GM12878 (cell line): ENCODE data around the gene ACAP2. TPM values are rescaled to one million over a fixed set of nuclear protein-coding genes. Genes with fewer than 3 reads are reported as not detected.
A peak's percentile ranks its signal among the peaks of the same experiment; 100 is the strongest.

Source experiments
- ATAC-seq: fragments of 200-7000 bp; cut with Tn5 transposase; 3 replicates; pipeline ENCODE4 v1.9.1; 2020; ENCODE audit warnings: mild to moderate bottlenecking, moderate library complexity
- BruUV-seq: library from RNA; stranded (reverse); fragments of 400-500 nt; replicated peaks from 2 replicates; lab custom pipeline; 2021; lab: Mats Ljungman, UMichigan
- CTCF ChIA-PET: fragments of 300-600 bp; sonication (Branson Sonifier 250); formaldehyde crosslinking; extraction: SDS; loops from one replicate; lab custom pipeline; 2021; ENCODE audit warnings: inconsistent platforms; lab: Yijun Ruan, JAX
- POLR2A ChIA-PET: fragments of 350-600 bp; formaldehyde crosslinking; extraction: SDS; loops from one replicate; lab custom pipeline; 2021; ENCODE audit warnings: inconsistent platforms; lab: Charles Lee
- RAD21 ChIA-PET: fragments of 300-600 bp; sonication (Branson Sonifier 250); formaldehyde crosslinking; loops from one replicate; lab custom pipeline; 2023; ENCODE audit warnings: antibody characterized with exemption; ENCODE audit not compliant: unreplicated experiment; lab: Charles Lee
- SMC1A ChIA-PET: fragments of 300-600 bp; sonication (Branson Sonifier 250); formaldehyde crosslinking; loops from one replicate; lab custom pipeline; 2023; ENCODE audit not compliant: unreplicated experiment, uncharacterized antibody; lab: Charles Lee
- DNase-seq: peaks from one replicate; pipeline ENCODE4 v3.0.0-alpha.2; 2011; ENCODE audit warnings: low read depth, low spot score
- FAIRE-seq: peaks from 3 replicates; lab custom pipeline; 2011; peaks lifted over from hg19 to GRCh38; lab: Jason Lieb, UNC
- H2AFZ ChIP-seq: 2 replicates; pipeline ENCODE4 v1.6.0; 2011; ENCODE audit warnings: low read depth, low read length, control low read depth; ENCODE audit not compliant: control insufficient read depth
- H3K27ac ChIP-seq: 2 replicates; pipeline ENCODE4 v1.5.1; 2011; ENCODE audit warnings: control low read depth; ENCODE audit not compliant: control insufficient read depth, insufficient read depth
- H3K27me3 ChIP-seq, 2 experiments: replicated peaks in 1 of 2; 2 replicates each; pipeline versions ENCODE4 v1.6.0 to v1.6.1; 2011; ENCODE audit warnings: low read length in 1 of 2; ENCODE audit not compliant: control insufficient read depth in 2 of 2, insufficient read depth in 2 of 2
- H3K36me3 ChIP-seq, 2 experiments: 2 replicates each; pipeline ENCODE4 v1.5.1; 2011; ENCODE audit warnings: low read length in 1 of 2; ENCODE audit not compliant: control insufficient read depth in 2 of 2, insufficient read depth in 2 of 2
- H3K4me1 ChIP-seq: 2 replicates; pipeline ENCODE4 v1.6.1; 2011; ENCODE audit warnings: mild to moderate bottlenecking, low read length, moderate library complexity, mixed read lengths; ENCODE audit not compliant: control insufficient read depth, insufficient read depth
- H3K4me2 ChIP-seq: 2 replicates; pipeline ENCODE4 v1.6.0; 2011; ENCODE audit warnings: control low read depth; ENCODE audit not compliant: control insufficient read depth, insufficient read depth
- H3K4me3 ChIP-seq: fragments of 200-600 bp; sonication (generic); 2 replicates; pipeline ENCODE4 v1.5.1; 2016
- H3K79me2 ChIP-seq: 2 replicates; pipeline ENCODE4 v1.6.0; 2011; ENCODE audit warnings: low read length; ENCODE audit not compliant: control insufficient read depth, insufficient read depth
- H3K9ac ChIP-seq: 2 replicates; pipeline ENCODE4 v1.8.0; 2011; ENCODE audit warnings: low read length, control low read depth, mixed read lengths; ENCODE audit not compliant: control insufficient read depth, insufficient read depth
- H3K9me3 ChIP-seq: replicated peaks from 3 replicates; pipeline ENCODE4 v1.5.1; 2011; ENCODE audit warnings: mild to moderate bottlenecking, low read length; ENCODE audit not compliant: control insufficient read depth, insufficient read depth
- H4K20me1 ChIP-seq: 2 replicates; pipeline ENCODE4 v1.6.0; 2011; ENCODE audit not compliant: control insufficient read depth, insufficient read depth
- CREM ChIP-seq: IDR thresholded peaks from 2 replicates; pipeline ENCODE4 v1.6.1; 2014; ENCODE audit warnings: antibody characterized with exemption, low read depth
- FOXK2 ChIP-seq: fragments of 450-650 bp; IDR thresholded peaks from 2 replicates; pipeline ENCODE4 v1.6.1; 2017; ENCODE audit warnings: mild to moderate bottlenecking, moderate library complexity
- GABPA ChIP-seq: IDR thresholded peaks from 2 replicates; pipeline ENCODE4 v1.6.1; 2014; ENCODE audit warnings: antibody characterized with exemption, low read depth, mild to moderate bottlenecking, inconsistent platforms
- MTA2 ChIP-seq: fragments of 450-650 bp; IDR thresholded peaks from 2 replicates; pipeline ENCODE4 v1.6.1; 2016; ENCODE audit warnings: low read depth, mild to moderate bottlenecking, moderate library complexity
- PKNOX1 ChIP-seq: fragments of 450-650 bp; IDR thresholded peaks from 2 replicates; pipeline ENCODE4 v1.6.1; 2016; ENCODE audit warnings: mild to moderate bottlenecking
- SPI1 ChIP-seq: IDR thresholded peaks from 2 replicates; pipeline ENCODE4 v1.6.1; 2011; ENCODE audit warnings: low read depth, mild to moderate bottlenecking, low read length, moderate library complexity, borderline replicate concordance; ENCODE audit not compliant: insufficient read depth
- SRF ChIP-seq, 2 experiments: IDR thresholded peaks; 2 replicates each; pipeline ENCODE4 v1.6.1; 2011; ENCODE audit warnings: low read depth in 2 of 2, low read length in 2 of 2, mild to moderate bottlenecking in 1 of 2, moderate library complexity in 1 of 2
- ZNF274 ChIP-seq: IDR thresholded peaks from one replicate; pipeline ENCODE4 v1.8.0; 2011; ENCODE audit not compliant: insufficient read length, insufficient read depth
- WGBS: methylation state at CpG from one replicate; pipeline ENCODE4 v1.1.6; 2016; ENCODE audit warnings: low lambda C conversion rate; ENCODE audit not compliant: insufficient replicate concordance, insufficient coverage; ENCODE audit errors: missing lambda C conversion rate; 5-methylcytosine and 5-hydroxymethylcytosine counted together
- in situ Hi-C: fragments of 300-500 bp; cut with MboI; formaldehyde crosslinking; loops from 9 replicates; pipeline ENCODE4 v1.14.3; 2018; ENCODE audit warnings: mixed read lengths
- intact Hi-C: fragments of 100-400 bp; cut with micrococcal nuclease; formaldehyde crosslinking; loops from one replicate; pipeline ENCODE4 v1.14.2; 2022; ENCODE audit not compliant: unreplicated experiment
- polyA plus RNA-seq, 11 experiments: library from polyadenylated mRNA; depleted of rRNA in 4 of 11; unstranded in 6 of 11; stranded (reverse) in 5 of 11; fragments of >200 nt; fragmentation: Nextera tagmentation in 4 of 11; fragmentation: Illumina TruSeq in 1 of 11; extraction: Ambion mirVana in 4 of 11; extraction: Trizol in 1 of 11; gene quantifications; 1 replicate in 1 of 11; 2 replicates in 10 of 11; pipeline versions ENCODE4 v1.2.1 to v1.2.3, GENCODE V29; 2011 to 2016; ENCODE audit warnings: inconsistent platforms in 2 of 11, missing spikeins in 2 of 11, low read depth in 1 of 11
- total RNA-seq, 4 experiments: library from RNA; depleted of rRNA in 3 of 4; stranded (reverse); fragments of >200 nt in 3 of 4; fragmentation: Illumina TruSeq in 1 of 4; extraction: Trizol in 1 of 4; gene quantifications; 2 replicates each; pipeline versions ENCODE4 v1.2.1 to v1.2.3, GENCODE V29; 2013 to 2021

ACAP2 gene
- total and polyA plus RNA-seq, 10 of the 15 experiments (the other 5 are each of a cell fraction or from before 2014, with no cell fraction given), result 7.1 to 53.8 (median 35.7) TPM

GRCh38 chr3:195405651-195406050 lies 37.2 kb downstream of the ACAP2 start:
- no peak for FAIRE-seq
- H3K27me3 ChIP-seq, result no peaks in the 10 kb centered on the region
- H4K20me1 ChIP-seq, result no peaks in the 10 kb centered on the region; the same call in 1 of the 2 replicates
- DNase-seq, result no peak
- H3K9me3 ChIP-seq, result peaks cover 7% of the 10 kb centered on the region
- no peak overlapping the region for H3K27ac ChIP-seq
- SMC1A ChIA-PET, result interaction anchor here (1.2 kb wide), 1 partner anchor 25 kb away, joined by 3 read pairs; no protein-coding TSS in a partner anchor
- CTCF ChIA-PET, result interaction anchor here (1.3 kb wide), 1 partner anchor 35 kb away, joined by 4 read pairs; no protein-coding TSS in a partner anchor
- no peak for TF ChIP-seq SRF (IDR thresholded peaks at IDR 0.05; ENCODE audit: low read depth in 2 of 2, low read length in 2 of 2)
- TF ChIP-seq ZNF274, result no peak
- peaks cover 52% of the 10 kb centered on the region for H3K79me2 ChIP-seq
- H3K4me1 ChIP-seq, result peaks cover 4% of the 10 kb centered on the region
- no peak overlapping the region for H2AFZ ChIP-seq
- H3K4me2 ChIP-seq, result no peak overlapping the region
- no peak for ATAC-seq
- no peak overlapping the region for H3K4me3 ChIP-seq
- H3K9ac ChIP-seq, result no peak overlapping the region
- intact Hi-C loops, result no loop called here
- POLR2A ChIA-PET, result no interaction called here
- 51% methylated on average over 2 of the region's 2 CpGs for WGBS
- no TSS peak for BruUV-seq
- peaks cover 0 to 12% of the 10 kb centered on the region in 2 experiments; a peak in 2 of 4 replicates for H3K36me3 ChIP-seq
- in situ Hi-C loops, result no loop called here
- RAD21 ChIA-PET, result no interaction called here

- DNase-seq, result no peak
- TF ChIP-seq PKNOX1 (no peak), CREM (no peak), GABPA (no peak), FOXK2 (no peak), SPI1 (0 out of 2 replicates have a peak, but pooled peaks have one; percentile 26), MTA2 (no peak)
- TF ChIP-seq, all 136 proteins: peak for 1
- intact Hi-C loops (no loop called here), in situ Hi-C loops (no loop called here)
- Histone ChIP-seq H3K27ac (no peak overlapping the region), H3K36me3 (peaks cover 0 to 7% of the 10 kb centered on the region in 2 experiments; a peak in 2 of 4 replicates), H3K4me1 (peaks cover 4% of the 10 kb centered on the region), H3K4me3 (no peak overlapping the region), H3K79me2 (peaks cover 53% of the 10 kb centered on the region), H3K9me3 (peaks cover 7% of the 10 kb centered on the region), H2AFZ (no peak overlapping the region), H4K20me1 (no peaks in the 10 kb centered on the region; the same call in 1 of the 2 replicates), H3K4me2 (no peak overlapping the region), H3K27me3 (no peaks in the 10 kb centered on the region), H3K9ac (no peak overlapping the region)
- ChIA-PET RAD21 (no interaction called here), CTCF (no interaction called here), SMC1A (interaction anchor here (1.1 to 1.2 kb wide), 2 partner anchors 9 to 11 kb away, joined by 4 read pairs; no protein-coding TSS in a partner anchor), POLR2A (interaction anchor here (0.9 to 1.0 kb wide), 2 partner anchors 27 to 37 kb away, joined by 3 read pairs; no protein-coding TSS in a partner anchor)
- BruUV-seq, result no TSS peak
- FAIRE-seq, result no peak
- WGBS, result 85% methylated on average over 4 of the region's 4 CpGs
- no peak for ATAC-seq
Measured at GRCh38 chr3:195403841-195404408, 38.9 kb downstream of the ACAP2 start.
